Cardiac muscle cell (in vitro differentiated cells and primary cell): ENCODE data around the gene LCLAT1. TPM values are rescaled to one million over a fixed set of nuclear protein-coding genes. Genes with fewer than 3 reads are reported as not detected.

ENCODE experiments used
- DNase-seq, 2 donors: peaks; one replicate each; pipeline versions ENCODE4 v3.0.0 to v3.0.0-alpha.2; 2010 to 2017; ENCODE audit warnings: low read depth in 1 of 2, low spot score in 1 of 2
- H3K27ac ChIP-seq: fragments of 200-600 bp; sonication (generic); 2 replicates; pipeline ENCODE4 v1.5.1; 2016
- H3K27me3 ChIP-seq: fragments of 200-600 bp; sonication (generic); 2 replicates; pipeline ENCODE4 v1.6.0; 2016; ENCODE audit warnings: control low read depth
- H3K36me3 ChIP-seq: fragments of 200-600 bp; sonication (generic); 2 replicates; pipeline ENCODE4 v1.5.1; 2016; ENCODE audit warnings: control low read depth
- H3K4me1 ChIP-seq: fragments of 200-600 bp; sonication (generic); 2 replicates; pipeline ENCODE4 v1.8.1; 2017; ENCODE audit warnings: low read depth, mild to moderate bottlenecking, mixed run types
- H3K4me3 ChIP-seq: fragments of 200-600 bp; sonication (generic); 2 replicates; pipeline ENCODE4 v1.5.1; 2016; ENCODE audit warnings: mild to moderate bottlenecking
- H3K9me3 ChIP-seq: fragments of 200-600 bp; sonication (generic); 2 replicates; pipeline ENCODE4 v1.5.1; 2017; ENCODE audit warnings: low read depth, mild to moderate bottlenecking, control low read depth
- CTCF ChIP-seq: IDR thresholded peaks from 2 replicates; pipeline ENCODE4 v1.5.1; 2012; ENCODE audit warnings: low read depth, mild to moderate bottlenecking, low read length
- polyA plus RNA-seq: library from polyadenylated mRNA; unstranded; fragments of >200 nt; fragmentation: Nextera tagmentation; extraction: Ambion mirVana; gene quantifications from 2 replicates; pipeline ENCODE4 v1.2.1, GENCODE V29; 2016
- total RNA-seq: library from RNA; depleted of rRNA; stranded (reverse); fragments of >200 nt; gene quantifications from 2 replicates; pipeline ENCODE4 v1.2.3, GENCODE V29; 2016

LCLAT1 gene
- total and polyA plus RNA-seq, 2 experiments from 2014 or later = 19.6 to 25.5 TPM

GRCh38 chr2:30689496-30690125, 242.6 kb downstream of the LCLAT1 start:
- no peak for DNase-seq
- Histone ChIP-seq H3K27me3 (no peaks in the 10 kb centered on the region), H3K27ac (peak overlapping the region; percentile 82), H3K36me3 (no peaks in the 10 kb centered on the region), H3K4me1 (peaks cover 35% of the 10 kb centered on the region), H3K9me3 (no peaks in the 10 kb centered on the region), H3K4me3 (no peak overlapping the region)
- TF ChIP-seq CTCF = no peak

GRCh38 chr2:30690126-30690561, 243.1 kb downstream of the LCLAT1 start:
- TF ChIP-seq CTCF = no peak
- Histone ChIP-seq H3K9me3 (no peaks in the 10 kb centered on the region), H3K27me3 (no peaks in the 10 kb centered on the region), H3K36me3 (no peaks in the 10 kb centered on the region), H3K4me3 (no peak overlapping the region), H3K4me1 (peaks cover 40% of the 10 kb centered on the region), H3K27ac (no peak overlapping the region)
- no peak for DNase-seq

GRCh38 chr2:30691091-30691947, 244.3 kb downstream of the LCLAT1 start:
- no peaks in the 10 kb centered on the region for H3K9me3 ChIP-seq

GRCh38 chr2:30691948-30692828, 245.1 kb downstream of the LCLAT1 start:
- H3K27ac ChIP-seq = no peak overlapping the region
- peak; percentile 22 for TF ChIP-seq CTCF
- no peaks in the 10 kb centered on the region for H3K27me3 ChIP-seq
- peaks cover 40% of the 10 kb centered on the region for H3K4me1 ChIP-seq
- no peaks in the 10 kb centered on the region for H3K36me3 ChIP-seq
- no peak overlapping the region for H3K4me3 ChIP-seq
- no peaks in the 10 kb centered on the region for H3K9me3 ChIP-seq
- peak in 1 of 2 donors; percentile 29 for DNase-seq

More at GRCh38 chr2:30691091-30691947, 244.3 kb downstream of the LCLAT1 start:
- Histone ChIP-seq H3K27ac (no peak overlapping the region), H3K4me1 (peaks cover 40% of the 10 kb centered on the region), H3K4me3 (no peak overlapping the region), H3K27me3 (no peaks in the 10 kb centered on the region), H3K36me3 (no peaks in the 10 kb centered on the region)
- DNase-seq = no peak
- TF ChIP-seq CTCF = no peak

GRCh38 chr2:30692829-30693275, 245.8 kb downstream of the LCLAT1 start:
- H3K36me3 ChIP-seq = no peaks in the 10 kb centered on the region
- H3K27ac ChIP-seq = no peak overlapping the region
- no peaks in the 10 kb centered on the region for H3K27me3 ChIP-seq
- H3K4me3 ChIP-seq = no peak overlapping the region
- H3K4me1 ChIP-seq = peaks cover 40% of the 10 kb centered on the region
- DNase-seq = no peak
- TF ChIP-seq CTCF = no peak
- H3K9me3 ChIP-seq = no peaks in the 10 kb centered on the region
